Astrocyte of the spinal cord (primary cell): ENCODE results near the gene SLC1A2.

ENCODE experiments used
- DNase-seq: peaks from one replicate; pipeline ENCODE4 v3.0.0; 2011; ENCODE audit warnings: low read depth, low spot score
- H3K4me3 ChIP-seq: 2 replicates; pipeline ENCODE4 v1.5.1; 2011; ENCODE audit warnings: low read depth, mild to moderate bottlenecking, low read length, moderate library complexity
- in situ Hi-C: cut with HindIII; loops from 2 replicates; pipeline ENCODE4 v1.10.0; 2017; ENCODE audit warnings: low sequenced_read_pairs
- TF ChIP-seq, protein P1 (sequence below): IDR thresholded peaks from 2 replicates; pipeline ENCODE4 v1.5.1; 2012; ENCODE audit warnings: low read depth, mild to moderate bottlenecking, low read length, inconsistent platforms

SLC1A2 gene

DNA sequence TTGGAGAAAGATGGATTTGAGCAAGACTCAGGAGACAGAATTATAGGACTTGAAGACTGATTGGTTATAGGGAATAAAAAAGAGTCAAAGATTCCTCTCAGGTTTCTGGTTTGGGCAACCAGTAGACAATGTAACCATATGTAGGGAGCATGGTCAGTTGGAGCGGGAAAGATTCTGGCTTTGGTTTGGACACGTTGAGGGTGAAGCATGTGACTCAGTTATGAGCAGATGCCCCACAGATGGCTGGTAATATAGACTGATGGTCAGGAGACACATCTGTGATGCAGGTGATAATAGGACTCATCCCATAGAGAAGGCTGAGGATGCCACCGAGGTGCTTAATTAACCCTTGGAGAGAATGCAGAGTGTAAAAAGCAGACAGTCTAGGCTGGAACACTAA lies 148.3 kb downstream of the SLC1A2 start:
- H3K4me3 ChIP-seq, result no peak overlapping the region
- TF ChIP-seq, protein P1, sequence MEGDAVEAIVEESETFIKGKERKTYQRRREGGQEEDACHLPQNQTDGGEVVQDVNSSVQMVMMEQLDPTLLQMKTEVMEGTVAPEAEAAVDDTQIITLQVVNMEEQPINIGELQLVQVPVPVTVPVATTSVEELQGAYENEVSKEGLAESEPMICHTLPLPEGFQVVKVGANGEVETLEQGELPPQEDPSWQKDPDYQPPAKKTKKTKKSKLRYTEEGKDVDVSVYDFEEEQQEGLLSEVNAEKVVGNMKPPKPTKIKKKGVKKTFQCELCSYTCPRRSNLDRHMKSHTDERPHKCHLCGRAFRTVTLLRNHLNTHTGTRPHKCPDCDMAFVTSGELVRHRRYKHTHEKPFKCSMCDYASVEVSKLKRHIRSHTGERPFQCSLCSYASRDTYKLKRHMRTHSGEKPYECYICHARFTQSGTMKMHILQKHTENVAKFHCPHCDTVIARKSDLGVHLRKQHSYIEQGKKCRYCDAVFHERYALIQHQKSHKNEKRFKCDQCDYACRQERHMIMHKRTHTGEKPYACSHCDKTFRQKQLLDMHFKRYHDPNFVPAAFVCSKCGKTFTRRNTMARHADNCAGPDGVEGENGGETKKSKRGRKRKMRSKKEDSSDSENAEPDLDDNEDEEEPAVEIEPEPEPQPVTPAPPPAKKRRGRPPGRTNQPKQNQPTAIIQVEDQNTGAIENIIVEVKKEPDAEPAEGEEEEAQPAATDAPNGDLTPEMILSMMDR, result no peak
- no peak for DNase-seq
- in situ Hi-C loops, result no loop called here

DNA sequence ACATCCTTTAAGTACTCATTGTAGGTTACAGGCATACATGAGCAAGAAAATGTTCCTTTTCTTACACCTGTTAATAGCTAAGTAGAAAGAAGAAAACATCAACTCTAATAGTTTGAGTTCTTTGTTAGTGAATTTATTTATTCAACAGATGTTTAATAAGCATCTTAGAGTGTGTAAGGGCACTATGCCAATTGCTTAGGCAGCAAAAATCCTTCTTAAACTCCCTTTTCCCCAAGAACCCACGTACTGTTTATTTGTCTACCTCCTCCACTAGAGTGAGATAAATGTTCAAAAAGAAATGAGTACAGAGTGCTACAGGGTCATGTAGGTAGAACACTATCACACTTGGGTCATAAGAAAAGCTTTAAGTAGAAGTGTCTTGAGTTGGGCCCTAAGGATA lies 149.0 kb downstream of the SLC1A2 start:
- no peak overlapping the region for H3K4me3 ChIP-seq
- DNase-seq, result no peak
- TF ChIP-seq, protein P1, result no peak
- in situ Hi-C loops, result no loop called here

DNA sequence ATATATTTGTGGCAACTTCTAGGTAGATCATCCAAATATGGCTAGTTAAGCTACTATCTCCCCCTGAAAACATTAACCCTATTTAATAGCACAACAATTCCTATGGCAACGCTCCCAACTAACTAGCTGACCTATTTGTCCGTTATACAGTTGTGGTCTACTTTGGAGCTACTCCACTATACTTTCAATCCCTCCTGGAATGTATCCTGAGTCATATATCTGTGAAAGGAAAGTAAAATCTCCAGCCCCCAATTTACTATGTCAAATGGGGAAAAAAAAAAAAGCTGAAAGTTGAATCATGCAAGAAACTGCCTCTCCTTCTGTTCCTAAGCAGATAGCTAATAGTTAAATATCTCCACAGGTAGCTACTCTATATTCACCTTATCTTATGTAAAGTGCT lies 151.9 kb downstream of the SLC1A2 start:
- TF ChIP-seq, protein P1, result no peak
- in situ Hi-C loops, result no loop called here
- peak; percentile 90 for DNase-seq
- H3K4me3 ChIP-seq, result no peak overlapping the region

DNA sequence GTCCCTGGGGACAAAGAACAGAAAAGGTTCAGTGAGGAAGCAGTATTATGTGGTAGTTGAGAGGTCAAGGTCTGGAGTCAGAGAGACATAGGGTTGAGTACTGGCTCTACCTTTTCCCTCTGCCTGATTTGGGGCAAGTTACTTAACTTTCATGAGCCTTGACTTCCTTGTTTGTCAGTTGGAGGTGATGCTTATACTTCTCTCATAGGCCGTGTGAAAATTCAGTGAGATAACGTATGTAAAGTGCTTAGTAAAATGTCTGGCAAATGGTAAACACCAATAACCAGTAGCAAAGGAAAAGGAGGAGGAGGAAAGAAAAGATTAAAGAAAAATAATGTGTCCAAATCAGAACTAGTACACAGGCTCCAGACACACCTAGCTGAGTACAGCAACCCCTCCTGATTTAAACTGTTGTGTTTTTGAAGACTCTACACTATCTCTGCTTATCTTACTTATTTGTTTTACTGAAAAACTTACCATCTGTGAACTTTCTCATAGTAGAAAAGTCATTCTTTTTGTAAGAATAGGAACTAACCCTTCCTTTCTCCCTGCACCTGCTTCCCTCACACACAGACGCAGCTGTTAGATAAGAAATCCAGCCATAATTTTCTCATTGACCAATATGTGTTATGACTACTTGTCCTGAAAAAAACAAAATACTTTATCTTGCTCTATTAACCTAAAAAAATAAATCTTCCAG lies 153.5 kb downstream of the SLC1A2 start:
- TF ChIP-seq, protein P1, result no peak
- in situ Hi-C loops, result no loop called here
- no peak overlapping the region for H3K4me3 ChIP-seq
- DNase-seq, result no peak

DNA sequence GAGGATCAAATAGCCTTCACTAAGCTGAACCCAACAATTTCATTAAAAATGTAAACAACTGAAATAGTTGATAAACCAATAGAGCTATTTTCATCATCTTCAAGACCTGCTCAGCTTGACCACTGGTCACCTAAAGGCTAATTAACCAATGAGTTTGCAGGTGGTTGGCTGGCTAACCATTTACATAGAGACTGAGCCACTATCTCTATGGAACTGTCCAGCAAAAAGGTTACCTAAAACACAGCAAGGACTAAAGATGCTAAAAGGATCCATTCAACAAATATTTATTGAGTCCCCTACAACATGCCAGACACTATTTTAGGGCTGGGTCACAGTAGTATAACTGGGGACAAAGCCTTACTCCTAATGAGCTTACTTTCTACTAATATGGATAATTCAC lies 156.6 kb downstream of the SLC1A2 start:
- in situ Hi-C loops, result no loop called here
- TF ChIP-seq, protein P1, result no peak
- DNase-seq, result no peak
- H3K4me3 ChIP-seq, result no peak overlapping the region

DNA sequence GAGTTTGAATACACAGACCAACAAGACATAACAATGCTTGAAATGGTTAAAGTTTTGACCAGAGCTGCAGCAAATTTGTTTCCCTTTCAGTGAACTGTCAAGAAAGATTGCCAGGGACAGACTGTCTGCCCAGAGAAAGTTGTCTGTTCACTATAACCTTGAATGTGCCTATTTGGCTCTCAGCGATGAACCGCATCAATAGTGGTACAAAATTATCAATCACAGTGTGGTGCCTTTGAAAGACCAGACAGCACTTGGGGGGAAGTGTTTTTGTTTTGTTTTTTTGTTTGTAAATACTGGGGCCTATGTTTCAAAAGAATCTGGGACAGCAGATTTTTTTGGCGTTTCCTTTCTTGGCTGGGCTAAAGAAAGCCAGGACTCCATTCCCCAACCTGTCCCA lies 157.3 kb downstream of the SLC1A2 start:
- in situ Hi-C loops, result no loop called here
- H3K4me3 ChIP-seq, result no peak overlapping the region
- TF ChIP-seq, protein P1, result no peak
- no peak for DNase-seq
